Neural cell (in vitro differentiated cells): ENCODE data around the gene ANKRD44.

Experiments
- CTCF ChIP-seq: fragments of 450-650 bp; IDR thresholded peaks from 2 replicates; pipeline ENCODE4 v1.5.1; 2014; ENCODE audit warnings: antibody characterized with exemption, mild to moderate bottlenecking, moderate library complexity; ENCODE audit not compliant: poor library complexity, severe bottlenecking
- EP300 ChIP-seq: fragments of 450-650 bp; conservative IDR thresholded peaks from 2 replicates; pipeline ENCODE4 v1.6.1; 2014; ENCODE audit warnings: antibody characterized with exemption, mild to moderate bottlenecking, moderate library complexity; ENCODE audit not compliant: poor library complexity, severe bottlenecking
- EZH2 ChIP-seq: fragments of 200-600, 300-800 bp; shearing (Covaris generic), sonication (generic); IDR thresholded peaks from 2 replicates; pipeline ENCODE4 v1.6.1; 2014; ENCODE audit warnings: antibody characterized with exemption, low read length, borderline replicate concordance, mild to moderate bottlenecking; ENCODE audit not compliant: insufficient read depth, poor library complexity, severe bottlenecking
- MXI1 ChIP-seq: fragments of 450-650 bp; conservative IDR thresholded peaks from 2 replicates; pipeline ENCODE4 v1.6.1; 2014; ENCODE audit warnings: antibody characterized with exemption, mild to moderate bottlenecking; ENCODE audit not compliant: poor library complexity, severe bottlenecking
- POLR2AphosphoS5 ChIP-seq: IDR thresholded peaks from 2 replicates; pipeline ENCODE4 v1.6.1; 2012
- RAD21 ChIP-seq: fragments of 450-650 bp; conservative IDR thresholded peaks from 2 replicates; pipeline ENCODE4 v1.6.1; 2014; ENCODE audit warnings: antibody characterized with exemption, mild to moderate bottlenecking, moderate library complexity
- REST ChIP-seq: IDR thresholded peaks from 2 replicates; pipeline ENCODE4 v1.6.1; 2012; ENCODE audit warnings: borderline replicate concordance
- TAF1 ChIP-seq: IDR thresholded peaks from 2 replicates; pipeline ENCODE4 v1.6.1; 2012; ENCODE audit warnings: low read depth

GRCh38 chr2:197011801-197012641, 298.6 kb downstream of the ANKRD44 start:
- TF ChIP-seq CTCF = peak; percentile 74
- no peak for TF ChIP-seq EZH2
- TF ChIP-seq POLR2AphosphoS5 = no peak
- TF ChIP-seq RAD21 = peak; percentile 68
- no peak for TF ChIP-seq EP300
- TF ChIP-seq MXI1 = no peak
- no peak for TF ChIP-seq REST
- TF ChIP-seq TAF1 = no peak
